H9 (cell line): Measurements from ENCODE around the gene ADAT3. TPM values are rescaled to one million over a fixed set of nuclear protein-coding genes. Genes with fewer than 3 reads are reported as not detected.

Experiments
- DNase-seq: peaks from one replicate; pipeline ENCODE4 v3.0.0-alpha.2; 2017
- H2AFZ ChIP-seq: one replicate; pipeline ENCODE4 v1.6.1; 2013; ENCODE audit warnings: mild to moderate bottlenecking, low read length, control low read depth, moderate library complexity
- H2AK5ac ChIP-seq: 2 replicates; pipeline ENCODE4 v1.6.1; 2013; ENCODE audit warnings: low read length, control low read depth, mixed read lengths; ENCODE audit not compliant: insufficient read length
- H2BK120ac ChIP-seq: one replicate; pipeline ENCODE4 v1.6.1; 2013; ENCODE audit warnings: low read depth, mild to moderate bottlenecking, low read length, control low read depth, inconsistent platforms; ENCODE audit not compliant: poor library complexity, severe bottlenecking
- H2BK12ac ChIP-seq: 2 replicates; pipeline ENCODE4 v1.6.1; 2013; ENCODE audit warnings: low read length, control low read depth, mixed read lengths, low read depth; ENCODE audit not compliant: insufficient read length
- H2BK15ac ChIP-seq: 2 replicates; pipeline ENCODE4 v1.6.1; 2013; ENCODE audit warnings: low read depth, low read length, control low read depth
- H2BK20ac ChIP-seq: one replicate; pipeline ENCODE4 v1.6.1; 2013; ENCODE audit warnings: low read depth, mild to moderate bottlenecking, low read length, control low read depth, inconsistent platforms; ENCODE audit not compliant: poor library complexity, severe bottlenecking
- H2BK5ac ChIP-seq: 2 replicates; pipeline ENCODE4 v1.6.1; 2013; ENCODE audit warnings: low read length, control low read depth, mixed read lengths; ENCODE audit not compliant: insufficient read length
- H3K14ac ChIP-seq: 2 replicates; pipeline ENCODE4 v1.6.1; 2013; ENCODE audit warnings: low read length, control low read depth; ENCODE audit not compliant: insufficient read depth
- H3K18ac ChIP-seq: 2 replicates; pipeline ENCODE4 v1.6.1; 2013; ENCODE audit warnings: low read depth, mild to moderate bottlenecking, mixed read lengths, low read length, control low read depth; ENCODE audit not compliant: insufficient read length
- H3K23ac ChIP-seq: 2 replicates; pipeline ENCODE4 v1.6.1; 2013; ENCODE audit warnings: low read length, control low read depth, mixed read lengths, low read depth; ENCODE audit not compliant: insufficient read length
- H3K23me2 ChIP-seq: 2 replicates; pipeline ENCODE4 v1.6.1; 2013; ENCODE audit warnings: low read depth, mild to moderate bottlenecking, mixed read lengths, low read length, control low read depth; ENCODE audit not compliant: insufficient read length, poor library complexity, severe bottlenecking
- H3K27ac ChIP-seq: 2 replicates; pipeline ENCODE4 v1.5.1; 2013; ENCODE audit warnings: low read length, control low read depth, mixed read lengths, low read depth; ENCODE audit not compliant: insufficient read length
- H3K27me3 ChIP-seq: 2 replicates; pipeline ENCODE4 v1.6.1; 2013; ENCODE audit warnings: low read length, control low read depth, inconsistent platforms; ENCODE audit not compliant: insufficient read depth
- H3K4ac ChIP-seq: 2 replicates; pipeline ENCODE4 v1.6.1; 2013; ENCODE audit warnings: low read depth, mild to moderate bottlenecking, control low read depth, inconsistent platforms, low read length, moderate library complexity
- H3K4me1 ChIP-seq: 2 replicates; pipeline ENCODE4 v1.6.1; 2013; ENCODE audit warnings: low read length, control low read depth, inconsistent platforms; ENCODE audit not compliant: insufficient read depth
- H3K4me2 ChIP-seq: 2 replicates; pipeline ENCODE4 v1.6.1; 2013; ENCODE audit warnings: low read length, control low read depth, mixed read lengths; ENCODE audit not compliant: insufficient read length, insufficient read depth
- H3K56ac ChIP-seq: 2 replicates; pipeline ENCODE4 v1.6.1; 2013; ENCODE audit warnings: low read depth, mild to moderate bottlenecking, mixed read lengths, low read length, control low read depth; ENCODE audit not compliant: insufficient read length
- H3K79me1 ChIP-seq: 2 replicates; pipeline ENCODE4 v1.6.1; 2013; ENCODE audit warnings: low read depth, mild to moderate bottlenecking, moderate library complexity, low read length, control low read depth, inconsistent platforms; ENCODE audit not compliant: insufficient read depth, poor library complexity, severe bottlenecking
- H3K79me2 ChIP-seq: 2 replicates; pipeline ENCODE4 v1.6.1; 2013; ENCODE audit warnings: low read length, control low read depth, inconsistent platforms; ENCODE audit not compliant: insufficient read depth
- H3K9ac ChIP-seq: 2 replicates; pipeline ENCODE4 v1.6.1; 2013; ENCODE audit warnings: low read length, control low read depth, mixed read lengths; ENCODE audit not compliant: insufficient read length; ENCODE audit errors: extremely low read depth
- H3K9me3 ChIP-seq: one replicate; pipeline ENCODE4 v1.6.1; 2013; ENCODE audit warnings: low read depth, low read length, inconsistent platforms; ENCODE audit not compliant: control insufficient read depth
- H3T11ph ChIP-seq: one replicate; pipeline ENCODE4 v1.6.1; 2013; ENCODE audit warnings: mild to moderate bottlenecking, low read length, control low read depth, inconsistent platforms
- H4K20me1 ChIP-seq: one replicate; pipeline ENCODE4 v1.6.1; 2013; ENCODE audit not compliant: control insufficient read depth, insufficient read length, insufficient read depth
- H4K5ac ChIP-seq: 2 replicates; pipeline ENCODE4 v1.6.1; 2013; ENCODE audit warnings: low read depth, mild to moderate bottlenecking, mixed read lengths, low read length, control low read depth; ENCODE audit not compliant: insufficient read length
- H4K8ac ChIP-seq: replicated peaks from 2 replicates; pipeline ENCODE4 v1.6.1; 2013; ENCODE audit warnings: low read length, control low read depth, mixed read lengths, low read depth; ENCODE audit not compliant: insufficient read length
- H4K91ac ChIP-seq: 2 replicates; pipeline ENCODE4 v1.6.1; 2013; ENCODE audit warnings: low read depth, mild to moderate bottlenecking, moderate library complexity, mixed read lengths, low read length, control low read depth; ENCODE audit not compliant: insufficient read length
- H3K27ac Mint-ChIP-seq, 3 experiments: 2 replicates in 2 of 3; 3 replicates in 1 of 3; pipeline ENCODE4 v1.8.0; 2020 to 2021; ENCODE audit warnings: mixed read lengths in 3 of 3, mild to moderate bottlenecking in 1 of 3, moderate library complexity in 1 of 3
- H3K27me3 Mint-ChIP-seq: 2 replicates; pipeline ENCODE4 v1.8.0; 2021; ENCODE audit warnings: low read depth, mild to moderate bottlenecking, moderate library complexity, mixed read lengths
- H3K36me3 Mint-ChIP-seq, 3 experiments: 2 replicates in 2 of 3; 3 replicates in 1 of 3; pipeline ENCODE4 v1.8.0; 2020 to 2021; ENCODE audit warnings: low read depth in 3 of 3, mixed read lengths in 3 of 3; ENCODE audit not compliant: insufficient read depth in 1 of 3
- H3K4me1 Mint-ChIP-seq, 2 experiments: 2 replicates each; pipeline ENCODE4 v1.8.0; 2020; ENCODE audit warnings: mixed read lengths in 2 of 2
- H3K4me3 Mint-ChIP-seq, 2 experiments: 2 replicates in 1 of 2; 3 replicates in 1 of 2; pipeline ENCODE4 v1.8.0; 2020 to 2021; ENCODE audit warnings: mild to moderate bottlenecking in 2 of 2, mixed read lengths in 2 of 2, moderate library complexity in 1 of 2
- H3K9me3 Mint-ChIP-seq, 2 experiments: 2 replicates in 1 of 2; 3 replicates in 1 of 2; pipeline ENCODE4 v1.8.0; 2020; ENCODE audit warnings: mild to moderate bottlenecking in 2 of 2, mixed read lengths in 2 of 2, moderate library complexity in 1 of 2
- WGBS: extraction: QIAGEN DNeasy Blood & Tissue Kit; methylation state at CpG from one replicate; pipeline ENCODE4 v1.1.7; 2013; ENCODE audit warnings: missing lambda C conversion rate, low lambda C conversion rate, mixed read lengths; ENCODE audit not compliant: insufficient read length; ENCODE audit errors: extremely low coverage; 5-methylcytosine and 5-hydroxymethylcytosine counted together
- total RNA-seq: library from RNA; stranded (reverse); gene quantifications from 2 replicates; pipeline ENCODE4 v1.2.1, GENCODE V29; 2021
- TF ChIP-seq, protein P1 (sequence below): fragments of 200-600 bp; sonication (generic); conservative IDR thresholded peaks from 3 replicates; pipeline ENCODE4 v1.8.0; 2021; ENCODE audit warnings: antibody characterized with exemption, mild to moderate bottlenecking

Gene ADAT3
- total RNA-seq, 1 experiment from 2014 or later: 12.2 TPM

DNA sequence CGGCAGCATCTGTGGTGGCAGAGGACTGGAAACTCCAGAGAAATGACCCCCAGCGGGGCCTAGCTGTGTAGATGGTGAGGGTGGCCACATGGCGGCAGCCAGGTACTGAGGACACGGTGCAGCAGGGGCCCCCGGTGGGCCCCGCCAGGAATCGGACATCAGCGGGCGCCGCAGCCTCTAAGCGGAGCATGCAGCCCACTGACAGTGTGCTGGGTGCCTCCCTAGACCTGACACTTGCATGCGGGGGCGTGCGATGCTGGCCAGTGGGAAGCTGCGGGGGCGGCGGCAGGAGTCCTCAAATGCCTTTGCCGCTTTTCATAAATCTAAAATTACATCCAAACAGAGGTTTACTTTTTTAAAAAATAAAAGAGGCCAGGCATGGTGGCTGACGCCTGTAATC, 16.1 kb downstream of the ADAT3 start:
- Mint-ChIP-seq H3K9me3 (no peaks in the 10 kb centered on the region), H3K36me3 (peaks cover 9 to 81% (median 58%) of the 10 kb centered on the region in 3 experiments; a peak in 6 of 7 replicates), H3K27ac (no peak overlapping the region), H3K27me3 (no peaks in the 10 kb centered on the region), H3K4me1 (no peaks in the 10 kb centered on the region), H3K4me3 (no peak overlapping the region)
- no peak overlapping the region for H3K23ac ChIP-seq
- no peak overlapping the region for H3K4me2 ChIP-seq
- H4K91ac ChIP-seq: no peak overlapping the region
- no peak overlapping the region for H2BK12ac ChIP-seq
- H3K4ac ChIP-seq: no peak overlapping the region
- TF ChIP-seq, protein P1, sequence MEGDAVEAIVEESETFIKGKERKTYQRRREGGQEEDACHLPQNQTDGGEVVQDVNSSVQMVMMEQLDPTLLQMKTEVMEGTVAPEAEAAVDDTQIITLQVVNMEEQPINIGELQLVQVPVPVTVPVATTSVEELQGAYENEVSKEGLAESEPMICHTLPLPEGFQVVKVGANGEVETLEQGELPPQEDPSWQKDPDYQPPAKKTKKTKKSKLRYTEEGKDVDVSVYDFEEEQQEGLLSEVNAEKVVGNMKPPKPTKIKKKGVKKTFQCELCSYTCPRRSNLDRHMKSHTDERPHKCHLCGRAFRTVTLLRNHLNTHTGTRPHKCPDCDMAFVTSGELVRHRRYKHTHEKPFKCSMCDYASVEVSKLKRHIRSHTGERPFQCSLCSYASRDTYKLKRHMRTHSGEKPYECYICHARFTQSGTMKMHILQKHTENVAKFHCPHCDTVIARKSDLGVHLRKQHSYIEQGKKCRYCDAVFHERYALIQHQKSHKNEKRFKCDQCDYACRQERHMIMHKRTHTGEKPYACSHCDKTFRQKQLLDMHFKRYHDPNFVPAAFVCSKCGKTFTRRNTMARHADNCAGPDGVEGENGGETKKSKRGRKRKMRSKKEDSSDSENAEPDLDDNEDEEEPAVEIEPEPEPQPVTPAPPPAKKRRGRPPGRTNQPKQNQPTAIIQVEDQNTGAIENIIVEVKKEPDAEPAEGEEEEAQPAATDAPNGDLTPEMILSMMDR: no peak
- H3K9me3 ChIP-seq: no peaks in the 10 kb centered on the region
- no peak overlapping the region for H2BK120ac ChIP-seq
- WGBS: no CpG with 5 or more reads among the region's 19 CpGs
- H3K79me2 ChIP-seq: no peaks in the 10 kb centered on the region
- H4K20me1 ChIP-seq: no peaks in the 10 kb centered on the region
- H3T11ph ChIP-seq: no peak overlapping the region
- no peak overlapping the region for H2AFZ ChIP-seq
- no peak overlapping the region for H3K27ac ChIP-seq
- no peak overlapping the region for H2AK5ac ChIP-seq
- H3K56ac ChIP-seq: no peak overlapping the region
- H4K8ac ChIP-seq: no peak overlapping the region
- no peaks in the 10 kb centered on the region; the same call in 1 of the 2 replicates for H3K4me1 ChIP-seq
- no peaks in the 10 kb centered on the region for H3K27me3 ChIP-seq
- H3K79me1 ChIP-seq: no peaks in the 10 kb centered on the region
- no peak overlapping the region for H3K9ac ChIP-seq
- H3K23me2 ChIP-seq: no peaks in the 10 kb centered on the region
- H3K14ac ChIP-seq: no peak overlapping the region
- H4K5ac ChIP-seq: no peak overlapping the region
- no peak overlapping the region for H3K18ac ChIP-seq
- DNase-seq: no peak
- H2BK5ac ChIP-seq: no peak overlapping the region
- H2BK20ac ChIP-seq: no peak overlapping the region
- no peak overlapping the region for H2BK15ac ChIP-seq
